Retinal pigment epithelial cell (primary cell): ENCODE measurements around the gene GIMAP8.

Experiments
- DNase-seq: peaks from one replicate; pipeline ENCODE4 v3.0.0-alpha.2; 2010; ENCODE audit warnings: low read depth
- H3K4me3 ChIP-seq: 2 replicates; pipeline ENCODE4 v1.5.1; 2011; ENCODE audit warnings: mild to moderate bottlenecking, low read length, control low read depth, moderate library complexity
- CTCF ChIP-seq: conservative IDR thresholded peaks from 2 replicates; pipeline ENCODE4 v1.5.1; 2011; ENCODE audit warnings: low read depth, low read length, control low read depth, inconsistent platforms

GIMAP8 gene

GRCh38 chr7:150466477-150466876 lies 16.0 kb downstream of the GIMAP8 start:
- TF ChIP-seq CTCF, result no peak
- H3K4me3 ChIP-seq, result no peak overlapping the region
- no peak for DNase-seq

- no peak overlapping the region for H3K4me3 ChIP-seq
- no peak for DNase-seq
- TF ChIP-seq CTCF, result no peak
Observed at GRCh38 chr7:150468241-150468640, 17.8 kb downstream of the GIMAP8 start.

- TF ChIP-seq CTCF, result no peak
- DNase-seq, result no peak
- no peak overlapping the region for H3K4me3 ChIP-seq
Observed at GRCh38 chr7:150471886-150472285, 21.5 kb downstream of the GIMAP8 start.

- TF ChIP-seq CTCF, result no peak
- DNase-seq, result no peak
- H3K4me3 ChIP-seq, result no peak overlapping the region
Observed at GRCh38 chr7:150473902-150474301, 23.5 kb downstream of the GIMAP8 start.

- DNase-seq, result no peak
- no peak for TF ChIP-seq CTCF
Observed at GRCh38 chr7:150476285-150476684, 25.9 kb downstream of the GIMAP8 start.

GRCh38 chr7:150476819-150477631 lies 26.6 kb downstream of the GIMAP8 start:
- no peak for TF ChIP-seq CTCF
- H3K4me3 ChIP-seq, result no peak overlapping the region
- DNase-seq, result no peak

More at GRCh38 chr7:150476285-150476684, 25.9 kb downstream of the GIMAP8 start:
- no peak overlapping the region for H3K4me3 ChIP-seq
